IPS-18a (cell line): ENCODE results near the gene AIF1L.
A peak's percentile ranks its signal among the peaks of the same experiment; 100 is the strongest.

Source experiments
- H3K27ac ChIP-seq: one replicate; pipeline ENCODE4 v1.5.1; 2013; ENCODE audit warnings: low read length
- H3K27me3 ChIP-seq: one replicate; pipeline ENCODE4 v1.6.1; 2013; ENCODE audit warnings: mild to moderate bottlenecking, low read length; ENCODE audit not compliant: control insufficient read depth, insufficient read depth
- H3K36me3 ChIP-seq: one replicate; pipeline ENCODE4 v1.6.1; 2013; ENCODE audit warnings: low read depth, low read length; ENCODE audit not compliant: control insufficient read depth
- H3K4me1 ChIP-seq: one replicate; pipeline ENCODE4 v1.6.1; 2013; ENCODE audit warnings: low read depth, low read length; ENCODE audit not compliant: control insufficient read depth
- H3K4me3 ChIP-seq: one replicate; pipeline ENCODE4 v1.5.1; 2013; ENCODE audit warnings: low read length
- H3K9ac ChIP-seq: one replicate; pipeline ENCODE4 v1.6.1; 2013; ENCODE audit warnings: mild to moderate bottlenecking, low read length, moderate library complexity
- H3K9me3 ChIP-seq: one replicate; pipeline ENCODE4 v1.6.1; 2013; ENCODE audit warnings: low read depth, low read length; ENCODE audit not compliant: control insufficient read depth

Gene AIF1L

DNA sequence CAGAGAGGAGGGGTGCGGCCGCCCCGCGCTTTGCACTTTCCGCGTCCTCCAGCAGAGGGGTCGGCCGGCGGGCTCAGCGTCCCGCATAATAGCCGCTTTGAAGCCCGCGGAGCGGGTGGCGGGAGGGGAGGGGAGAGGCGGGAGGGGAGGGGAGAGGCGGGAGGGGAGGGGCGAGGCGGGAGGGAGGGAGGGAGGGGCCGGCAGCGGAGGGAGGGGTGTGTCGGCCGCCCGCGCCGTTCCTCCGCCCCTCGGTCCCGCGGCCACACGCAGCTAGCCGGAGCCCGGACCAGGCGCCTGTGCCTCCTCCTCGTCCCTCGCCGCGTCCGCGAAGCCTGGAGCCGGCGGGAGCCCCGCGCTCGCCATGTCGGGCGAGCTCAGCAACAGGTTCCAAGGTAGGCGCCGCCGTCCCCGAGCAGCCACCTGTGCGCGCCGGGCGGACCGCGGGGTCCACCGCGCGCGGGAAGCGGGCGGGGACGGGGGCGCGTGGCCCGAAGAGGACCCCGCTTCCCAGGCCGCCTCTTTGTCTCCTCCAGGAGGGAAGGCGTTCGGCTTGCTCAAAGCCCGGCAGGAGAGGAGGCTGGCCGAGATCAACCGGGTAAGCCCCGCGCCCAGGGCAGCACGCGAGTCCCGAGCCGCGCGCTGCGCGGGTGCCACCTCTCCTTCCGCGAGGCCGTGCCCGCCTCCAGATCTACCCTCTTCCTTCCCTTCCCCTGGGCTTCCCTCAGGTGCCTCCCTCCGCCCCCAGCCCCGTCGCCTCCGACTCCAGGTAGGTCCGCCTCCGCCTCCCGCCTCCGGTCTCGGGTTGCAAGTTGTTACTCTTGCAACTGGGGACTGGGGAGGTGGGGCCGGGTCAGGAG, at the start of gene AIF1L:
TSS of gene AIF1L (plus strand) at position 263 of the 857 bp plus-strand sequence. CDS start at position 362, 99 bp downstream.
- H3K9me3 ChIP-seq, result no peaks in the 10 kb centered on the region
- no peaks in the 10 kb centered on the region for H3K27me3 ChIP-seq
- H3K36me3 ChIP-seq, result peaks cover 9% of the 10 kb centered on the region
- H3K4me3 ChIP-seq, result peak within 1 kb of the TSS; percentile 88
- H3K27ac ChIP-seq, result peak within 1 kb of the TSS; percentile 67
- peak within 1 kb of the TSS; percentile 95 for H3K9ac ChIP-seq
- H3K4me1 ChIP-seq, result peaks cover 28% of the 10 kb centered on the region

DNA sequence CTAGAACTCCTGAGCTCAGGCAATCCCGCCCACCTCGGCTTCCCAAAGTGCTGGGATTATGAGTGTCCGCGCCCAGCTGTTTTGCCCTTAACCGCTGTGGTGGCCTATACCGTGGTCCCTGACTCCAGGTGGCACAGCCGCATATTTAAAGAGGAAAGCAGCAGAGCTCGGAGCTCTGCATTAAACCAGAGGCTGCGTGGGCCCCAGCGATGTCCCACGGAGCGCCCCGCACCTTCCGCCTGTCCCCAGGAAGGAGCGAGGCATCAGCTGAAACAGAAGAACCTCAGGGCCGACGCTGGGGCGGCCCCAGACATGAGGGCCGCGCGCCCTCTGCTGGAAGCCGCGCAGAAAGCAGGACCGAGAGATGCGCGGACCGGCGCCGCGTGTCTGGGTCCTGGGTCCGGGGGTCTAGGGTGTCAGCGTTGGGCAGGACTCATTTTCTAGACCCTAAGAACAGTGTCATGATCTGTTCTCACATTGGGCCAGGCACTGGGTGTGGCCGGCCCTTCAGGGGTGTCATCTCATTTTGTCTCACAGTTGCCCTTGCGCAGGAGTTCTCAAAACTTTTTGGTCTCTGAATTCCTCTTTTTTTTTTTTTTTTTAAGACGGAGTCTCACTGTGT, 49.6 kb upstream of the AIF1L start:
- Histone ChIP-seq H3K27ac (no peak overlapping the region), H3K36me3 (peaks cover 3% of the 10 kb centered on the region), H3K4me3 (no peak overlapping the region), H3K9ac (no peak overlapping the region), H3K27me3 (no peaks in the 10 kb centered on the region), H3K4me1 (no peaks in the 10 kb centered on the region), H3K9me3 (no peaks in the 10 kb centered on the region)

DNA sequence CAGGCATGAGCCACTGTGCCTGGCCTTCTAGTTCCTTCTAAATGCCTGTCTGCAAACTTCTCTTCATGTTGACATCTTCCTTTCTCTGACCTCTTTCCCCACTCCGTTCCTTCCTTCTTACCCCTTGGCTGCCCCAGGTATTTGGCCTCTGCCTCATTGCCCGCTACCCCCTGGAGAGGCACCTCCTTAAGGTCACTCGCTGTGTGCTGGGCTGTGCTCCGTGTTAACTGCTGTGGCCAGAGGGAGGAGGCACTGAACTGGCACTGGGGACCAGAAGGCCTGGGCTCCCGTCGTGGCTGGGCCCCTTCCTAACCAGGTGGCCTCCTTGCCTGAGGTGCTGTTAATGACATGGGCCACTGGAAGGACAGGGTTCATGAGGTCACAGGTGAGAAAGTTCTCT, 48.0 kb upstream of the AIF1L start:
- Histone ChIP-seq H3K27me3 (no peaks in the 10 kb centered on the region), H3K36me3 (no peaks in the 10 kb centered on the region), H3K9me3 (no peaks in the 10 kb centered on the region), H3K4me1 (no peaks in the 10 kb centered on the region), H3K4me3 (no peak overlapping the region), H3K27ac (no peak overlapping the region), H3K9ac (no peak overlapping the region)

DNA sequence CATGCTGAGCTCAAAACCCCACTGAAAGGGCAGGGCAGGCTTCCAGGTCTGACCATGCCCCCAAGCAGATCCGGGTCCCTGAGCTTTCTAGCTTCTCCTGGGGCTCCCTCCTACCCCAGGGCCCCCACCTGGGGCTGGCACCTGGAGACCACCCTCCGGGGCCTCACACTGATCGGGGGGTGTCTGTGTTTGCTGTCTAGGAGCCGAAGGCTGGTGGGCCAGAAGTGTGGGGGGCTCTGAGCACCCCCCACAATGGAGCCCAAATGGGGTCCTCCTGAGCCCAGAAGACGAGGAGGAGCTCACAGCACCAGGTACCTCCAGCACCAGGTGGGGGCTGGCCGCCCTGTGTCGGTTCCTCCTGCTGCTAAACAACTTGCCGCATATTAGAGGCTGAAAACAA, 47.5 kb upstream of the AIF1L start:
- Histone ChIP-seq H3K9ac (no peak overlapping the region), H3K27me3 (no peaks in the 10 kb centered on the region), H3K36me3 (no peaks in the 10 kb centered on the region), H3K9me3 (no peaks in the 10 kb centered on the region), H3K4me1 (no peaks in the 10 kb centered on the region), H3K4me3 (no peak overlapping the region), H3K27ac (no peak overlapping the region)

DNA sequence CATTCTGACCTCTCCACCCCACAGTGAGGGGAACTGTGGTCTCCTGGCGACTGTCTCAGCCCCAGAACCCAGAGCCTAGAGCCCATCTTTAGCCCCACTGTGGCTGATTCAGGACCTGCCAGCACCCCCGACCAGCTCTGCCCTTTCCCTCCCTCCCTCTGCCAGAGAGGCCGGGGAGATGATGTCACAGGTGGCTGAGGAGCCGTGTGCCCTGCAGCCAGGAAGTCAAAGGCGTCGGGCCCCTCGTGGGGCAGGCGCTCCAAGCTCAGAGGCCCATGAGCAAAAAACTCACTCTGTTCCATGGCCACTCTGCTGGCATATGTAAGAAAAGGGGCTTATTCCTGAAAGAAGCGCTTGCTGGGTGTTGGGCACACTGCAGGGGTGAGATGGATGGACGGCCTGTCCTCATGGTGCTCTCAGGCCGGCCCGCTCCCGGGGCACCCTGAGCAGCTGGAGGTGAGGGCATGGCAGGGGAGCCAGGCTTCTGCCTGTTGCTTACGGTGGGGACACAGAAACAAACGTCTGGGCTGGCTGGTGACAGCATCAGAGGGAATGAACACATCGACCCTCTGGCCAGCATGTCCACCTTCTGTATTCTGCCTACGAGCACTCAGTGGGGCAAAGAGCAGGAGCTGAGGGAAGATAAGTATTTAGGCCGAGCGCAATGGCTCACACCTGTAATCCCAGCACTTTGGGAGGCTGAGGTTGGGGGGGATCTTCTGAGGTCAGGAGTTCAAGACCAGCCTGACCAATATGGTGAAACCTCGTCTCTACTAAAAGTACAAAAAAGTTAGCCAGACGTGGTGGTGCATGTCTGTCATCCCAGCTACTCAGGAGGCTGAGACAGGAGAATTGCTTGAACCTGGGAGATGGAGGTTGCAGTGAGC, 46.3 kb upstream of the AIF1L start:
- Histone ChIP-seq H3K4me3 (no peak overlapping the region), H3K36me3 (no peaks in the 10 kb centered on the region), H3K27ac (no peak overlapping the region), H3K9ac (no peak overlapping the region), H3K27me3 (no peaks in the 10 kb centered on the region), H3K9me3 (no peaks in the 10 kb centered on the region), H3K4me1 (no peaks in the 10 kb centered on the region)

DNA sequence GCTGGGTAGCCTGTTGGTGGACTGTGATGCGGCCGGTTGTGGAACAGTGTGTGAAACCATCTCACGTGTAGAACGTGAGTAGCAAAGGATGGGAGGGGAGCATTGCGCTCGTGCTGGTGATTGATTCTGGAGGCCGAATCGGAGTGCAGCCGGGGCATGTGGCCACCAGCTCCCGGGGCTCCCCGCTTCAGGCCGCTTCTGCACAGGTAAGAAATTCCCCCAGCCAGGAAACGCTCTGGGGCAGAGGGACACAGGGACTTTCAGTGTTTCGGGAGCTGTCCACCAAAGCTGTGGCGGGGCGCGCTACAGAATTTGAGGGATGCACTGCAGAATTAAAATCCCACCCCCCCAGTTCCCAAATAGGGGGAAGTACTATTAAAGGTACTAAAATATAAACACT, 45.5 kb upstream of the AIF1L start:
- no peak overlapping the region for H3K27ac ChIP-seq
- no peaks in the 10 kb centered on the region for H3K27me3 ChIP-seq
- no peak overlapping the region for H3K9ac ChIP-seq
- no peaks in the 10 kb centered on the region for H3K4me1 ChIP-seq
- no peaks in the 10 kb centered on the region for H3K9me3 ChIP-seq
- no peak overlapping the region for H3K4me3 ChIP-seq
- H3K36me3 ChIP-seq, result no peaks in the 10 kb centered on the region

DNA sequence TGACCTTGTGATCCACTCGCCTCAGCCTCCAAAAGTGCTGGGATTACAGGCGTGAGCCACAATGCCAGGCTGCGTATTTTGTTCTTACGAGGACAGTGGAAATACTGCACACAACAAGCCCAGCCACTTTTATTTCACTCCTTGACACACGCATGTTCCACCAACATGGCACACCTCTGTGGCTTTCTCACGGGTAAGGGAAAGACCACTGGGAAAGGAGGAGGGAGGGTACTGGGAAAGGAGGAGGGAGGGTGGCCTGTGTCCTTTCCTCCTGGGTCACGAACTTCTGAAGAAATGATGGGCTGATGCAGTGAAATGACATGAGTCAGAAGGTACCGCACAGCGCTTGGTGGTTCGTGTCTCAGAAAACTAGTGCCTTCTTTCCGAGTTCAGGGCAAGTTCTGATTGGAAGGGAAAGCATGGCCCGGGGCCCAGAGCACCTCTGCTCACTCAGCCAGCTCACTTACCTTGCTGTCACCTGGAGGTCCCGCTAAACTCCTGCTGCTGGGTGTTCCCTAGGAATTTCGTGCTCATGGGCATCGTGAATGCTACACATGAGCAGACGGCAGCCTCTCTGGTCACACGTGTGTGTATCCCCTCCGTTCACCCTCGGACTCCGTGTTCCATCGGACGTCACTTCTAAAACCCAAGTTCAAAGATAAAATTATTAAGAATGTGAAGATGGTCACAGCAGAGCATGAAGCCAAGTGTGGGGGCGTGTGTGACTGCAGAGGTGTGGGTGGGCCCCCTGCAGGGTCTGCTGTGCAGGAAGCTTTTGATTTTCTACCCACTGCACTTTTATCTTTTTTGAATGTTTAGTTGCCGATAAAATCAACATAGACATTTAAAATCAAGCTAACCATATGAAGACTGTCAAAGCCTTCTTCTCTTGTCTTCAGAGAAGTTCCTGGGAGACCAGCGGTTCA, 44.5 kb upstream of the AIF1L start:
- H3K36me3 ChIP-seq, result no peaks in the 10 kb centered on the region
- H3K27me3 ChIP-seq, result no peaks in the 10 kb centered on the region
- no peak overlapping the region for H3K27ac ChIP-seq
- H3K9ac ChIP-seq, result no peak overlapping the region
- H3K4me1 ChIP-seq, result no peaks in the 10 kb centered on the region
- H3K9me3 ChIP-seq, result no peaks in the 10 kb centered on the region
- H3K4me3 ChIP-seq, result no peak overlapping the region

DNA sequence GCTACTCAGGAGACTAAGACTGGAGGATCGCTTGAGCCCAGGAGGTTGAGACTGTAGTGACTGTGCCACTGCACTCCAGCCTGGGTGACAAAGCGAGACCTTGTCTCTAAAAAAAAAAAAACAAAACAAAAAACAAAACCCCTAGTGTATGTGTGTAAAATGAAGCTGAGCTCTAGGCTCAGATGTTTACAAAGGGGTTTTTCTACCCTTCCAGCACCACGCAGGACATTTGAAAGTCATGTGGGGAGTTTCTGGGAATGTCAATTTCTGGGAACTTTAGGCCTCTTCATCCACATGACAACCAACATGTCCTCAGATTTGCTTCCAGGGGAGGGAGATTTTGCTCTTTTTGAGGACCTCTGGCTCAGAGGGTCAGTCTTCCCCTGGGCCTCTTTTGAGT, 42.4 kb upstream of the AIF1L start:
- Histone ChIP-seq H3K36me3 (no peaks in the 10 kb centered on the region), H3K9me3 (no peaks in the 10 kb centered on the region), H3K4me1 (no peaks in the 10 kb centered on the region), H3K27me3 (no peaks in the 10 kb centered on the region), H3K4me3 (no peak overlapping the region), H3K9ac (no peak overlapping the region), H3K27ac (no peak overlapping the region)

DNA sequence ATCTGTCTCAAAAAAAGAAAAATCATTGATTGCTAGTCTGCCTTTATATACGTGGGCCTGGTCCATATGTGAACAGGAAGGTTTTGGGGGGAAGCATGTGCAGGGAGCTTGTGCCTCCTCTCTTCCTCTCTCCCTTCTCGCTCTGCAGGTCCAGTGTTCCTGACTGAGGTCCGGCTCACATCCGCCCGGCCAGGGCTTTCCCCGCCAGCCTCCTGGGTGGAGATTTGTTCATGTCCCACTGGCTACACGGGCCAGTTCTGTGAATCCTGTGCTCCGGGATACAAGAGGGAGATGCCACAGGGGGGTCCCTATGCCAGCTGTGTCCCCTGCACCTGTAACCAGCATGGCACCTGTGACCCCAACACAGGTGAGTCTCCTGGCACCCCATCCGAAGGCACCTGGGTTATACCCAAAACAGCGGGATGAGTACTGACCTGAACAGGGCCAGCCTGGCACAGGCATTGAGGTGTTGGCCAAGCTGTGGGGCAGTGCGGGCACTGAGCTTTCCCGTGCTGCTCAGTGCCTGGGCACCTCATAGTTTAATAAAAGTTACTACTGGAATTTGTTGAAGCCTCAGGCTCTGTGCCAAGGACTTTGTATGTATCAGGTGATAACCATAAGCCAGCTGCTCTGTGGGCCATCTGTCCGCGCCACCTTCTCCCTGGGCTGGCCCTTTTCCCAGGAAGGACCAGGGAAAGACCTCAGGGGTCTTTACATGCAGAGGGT, 39.4 kb upstream of the AIF1L start:
- H3K4me1 ChIP-seq, result no peaks in the 10 kb centered on the region
- no peak overlapping the region for H3K4me3 ChIP-seq

DNA sequence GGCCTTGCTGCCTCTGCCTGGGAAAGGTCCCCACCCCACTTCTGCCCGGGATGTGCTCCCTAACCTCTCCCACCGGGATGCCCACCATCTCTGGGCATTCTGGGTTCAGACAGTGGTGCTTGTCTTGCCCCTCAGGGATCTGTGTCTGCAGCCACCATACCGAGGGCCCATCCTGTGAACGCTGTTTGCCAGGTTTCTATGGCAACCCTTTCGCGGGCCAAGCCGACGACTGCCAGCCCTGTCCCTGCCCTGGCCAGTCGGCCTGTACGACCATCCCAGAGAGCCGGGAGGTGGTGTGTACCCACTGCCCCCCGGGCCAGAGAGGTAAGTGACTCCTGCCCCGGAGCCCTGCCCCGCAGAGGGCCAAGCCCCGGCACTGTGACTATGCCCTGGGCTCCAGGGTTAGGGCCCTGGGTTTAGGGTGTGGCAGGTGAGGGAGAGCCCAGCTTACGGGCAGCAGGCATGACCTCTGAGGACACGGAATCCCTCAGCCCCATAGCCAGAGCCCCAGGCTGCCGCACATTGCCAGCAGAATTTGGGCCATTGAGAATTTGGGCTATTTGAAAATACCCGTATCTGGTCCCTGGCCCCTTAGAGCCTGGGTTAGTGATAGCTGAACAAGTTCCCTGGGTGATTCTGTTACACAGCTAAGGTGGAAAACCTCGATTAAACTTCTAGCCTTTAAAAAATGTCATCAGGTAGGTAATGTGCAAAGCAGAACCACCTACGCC, 35.3 kb upstream of the AIF1L start:
- Histone ChIP-seq H3K9ac (no peak overlapping the region), H3K9me3 (no peaks in the 10 kb centered on the region), H3K27me3 (no peaks in the 10 kb centered on the region), H3K4me3 (no peak overlapping the region), H3K36me3 (no peaks in the 10 kb centered on the region), H3K4me1 (no peaks in the 10 kb centered on the region), H3K27ac (no peak overlapping the region)

More for the DNA sequence above, 39.4 kb upstream of the AIF1L start:
- Histone ChIP-seq H3K9ac (no peak overlapping the region), H3K9me3 (no peaks in the 10 kb centered on the region), H3K27me3 (no peaks in the 10 kb centered on the region), H3K36me3 (no peaks in the 10 kb centered on the region), H3K27ac (no peak overlapping the region)
